HepG2 (cell line): ENCODE data around the gene TNS1. TPM values are rescaled to one million over a fixed set of nuclear protein-coding genes. Genes with fewer than 3 reads are reported as not detected.

ENCODE experiments used
- ATAC-seq: fragments of 200-7000 bp; cut with Tn5 transposase; 3 replicates; pipeline ENCODE4 v1.9.1; 2020; ENCODE audit warnings: mild to moderate bottlenecking, moderate library complexity
- BruUV-seq: library from RNA; stranded (reverse); fragments of 400-500 nt; replicated peaks from 2 replicates; lab custom pipeline; 2021; lab: Mats Ljungman, UMichigan
- CTCF ChIA-PET: fragments of 300-600 bp; formaldehyde crosslinking; extraction: SDS; loops from one replicate; lab custom pipeline; 2021; ENCODE audit warnings: low total read pairs, inconsistent platforms, low intra/inter-chr PET ratio; lab: Yijun Ruan, JAX
- POLR2A ChIA-PET: fragments of 350-600 bp; sonication (Branson Sonifier 250); formaldehyde crosslinking; loops from one replicate; lab custom pipeline; 2020; ENCODE audit warnings: antibody characterized with exemption, inconsistent platforms; lab: Yijun Ruan, JAX
- DNase-seq: peaks from one replicate; pipeline ENCODE4 v3.0.0-alpha.2; 2015; ENCODE audit warnings: low spot score
- FAIRE-seq: peaks from 3 replicates; lab custom pipeline; 2011; peaks lifted over from hg19 to GRCh38; lab: Jason Lieb, UNC
- H2AFZ ChIP-seq: one replicate; pipeline ENCODE4 v1.6.1; 2011; ENCODE audit warnings: low read length, inconsistent platforms
- H3K27ac ChIP-seq: fragments of 300-600 bp; 3 replicates; pipeline ENCODE4 v1.8.0; 2011; ENCODE audit warnings: mixed run types, mild to moderate bottlenecking, mixed read lengths, low read length, inconsistent platforms; ENCODE audit not compliant: insufficient read depth; ENCODE audit errors: extremely low read length
- H3K27me3 ChIP-seq, 2 experiments: fragments of 200-600 bp in 1 of 2; 2 replicates in 1 of 2; 3 replicates in 1 of 2; pipeline versions ENCODE4 v1.6.0 to v1.8.0; 2011; ENCODE audit warnings: low read length in 2 of 2, mild to moderate bottlenecking in 2 of 2, moderate library complexity in 2 of 2, inconsistent platforms in 1 of 2; ENCODE audit not compliant: insufficient read depth in 2 of 2, control insufficient read depth in 1 of 2
- H3K36me3 ChIP-seq, 2 experiments: fragments of 200-600 bp in 1 of 2; replicated peaks in 1 of 2; 2 replicates in 1 of 2; 3 replicates in 1 of 2; pipeline versions ENCODE4 v1.5.1 to v1.8.0; 2011; ENCODE audit warnings: low read length in 2 of 2, inconsistent platforms in 1 of 2; ENCODE audit not compliant: insufficient read depth in 2 of 2, control insufficient read depth in 1 of 2
- H3K4me1 ChIP-seq: 2 replicates; pipeline ENCODE4 v1.5.1; 2012; ENCODE audit warnings: low read length, inconsistent platforms; ENCODE audit not compliant: insufficient read depth
- H3K4me2 ChIP-seq: 2 replicates; pipeline ENCODE4 v1.6.0; 2011; ENCODE audit warnings: low read depth, low read length, inconsistent platforms
- H3K4me3 ChIP-seq, 3 experiments: fragments of 200-600 bp in 1 of 3; sonication (generic), shearing (Covaris generic) in 1 of 3; replicated peaks in 1 of 3; 2 replicates each; pipeline ENCODE4 v1.5.1; 2011 to 2016; ENCODE audit warnings: low read length in 3 of 3, inconsistent platforms in 2 of 3, low read depth in 2 of 3, mild to moderate bottlenecking in 2 of 3, control low read depth in 1 of 3, mixed read lengths in 1 of 3; ENCODE audit not compliant: insufficient read depth in 1 of 3
- H3K79me2 ChIP-seq: one replicate; pipeline ENCODE4 v1.6.1; 2011; ENCODE audit warnings: low read length, inconsistent platforms; ENCODE audit not compliant: insufficient read depth
- H3K9ac ChIP-seq: 2 replicates; pipeline ENCODE4 v1.6.0; 2011; ENCODE audit warnings: mild to moderate bottlenecking, low read depth, low read length, inconsistent platforms; ENCODE audit not compliant: insufficient read depth
- H3K9me3 ChIP-seq: 2 replicates; pipeline ENCODE4 v1.5.1; 2012; ENCODE audit warnings: mild to moderate bottlenecking, low read length
- H4K20me1 ChIP-seq: 2 replicates; pipeline ENCODE4 v1.6.0; 2011; ENCODE audit warnings: inconsistent platforms, mild to moderate bottlenecking, low read length, moderate library complexity; ENCODE audit not compliant: insufficient read depth
- ATF4 ChIP-seq, 2 experiments: fragments of 450-650 bp in 1 of 2; sonication (generic) in 1 of 2; formaldehyde crosslinking; IDR thresholded peaks; 2 replicates each; pipeline versions ENCODE4 v1.5.0 to v1.8.0; 2020 to 2022; ENCODE audit warnings: mild to moderate bottlenecking in 1 of 2, missing genetic modification reagents in 1 of 2
- CCDC6 ChIP-seq: sonication (generic); formaldehyde crosslinking; IDR thresholded peaks from 2 replicates; pipeline ENCODE4 v1.8.1; 2022; ENCODE audit warnings: mild to moderate bottlenecking, missing genetic modification reagents, moderate library complexity
- NFYB ChIP-seq: sonication (generic); formaldehyde crosslinking; IDR thresholded peaks from 2 replicates; pipeline ENCODE4 v1.4.0; 2020; ENCODE audit warnings: missing genetic modification reagents
- SALL1 ChIP-seq: sonication (generic); formaldehyde crosslinking; IDR thresholded peaks from 2 replicates; pipeline ENCODE4 v1.8.0; 2022; ENCODE audit warnings: mild to moderate bottlenecking, missing genetic modification reagents
- SIX1 ChIP-seq: sonication (generic); formaldehyde crosslinking; IDR thresholded peaks from 2 replicates; pipeline ENCODE4 v1.4.0; 2020; ENCODE audit warnings: missing genetic modification reagents, borderline replicate concordance
- UBTF ChIP-seq: sonication (generic); formaldehyde crosslinking; IDR thresholded peaks from 2 replicates; pipeline ENCODE4 v1.4.0; 2020; ENCODE audit warnings: mild to moderate bottlenecking, missing genetic modification reagents
- XBP1 ChIP-seq: sonication (generic); formaldehyde crosslinking; IDR thresholded peaks from 2 replicates; pipeline ENCODE4 v1.5.0; 2020; ENCODE audit warnings: missing genetic modification reagents
- ZNF124 ChIP-seq: sonication (generic); formaldehyde crosslinking; IDR thresholded peaks from 2 replicates; pipeline ENCODE4 v1.4.0; 2020; ENCODE audit warnings: missing genetic modification reagents
- ZNF256 ChIP-seq: sonication (generic); formaldehyde crosslinking; conservative IDR thresholded peaks from 2 replicates; pipeline ENCODE4 v1.4.0; 2020; ENCODE audit warnings: missing genetic modification reagents
- ZNF691 ChIP-seq: sonication (generic); formaldehyde crosslinking; IDR thresholded peaks from 2 replicates; pipeline ENCODE4 v1.4.0; 2020; ENCODE audit warnings: missing genetic modification reagents, low read depth, mild to moderate bottlenecking, borderline replicate concordance
- ZNF746 ChIP-seq: sonication (generic); formaldehyde crosslinking; IDR thresholded peaks from 2 replicates; pipeline ENCODE4 v1.8.0; 2022; ENCODE audit warnings: mild to moderate bottlenecking, missing genetic modification reagents
- WGBS: methylation state at CpG from one replicate; pipeline ENCODE4 v1.1.6; 2017; ENCODE audit warnings: low lambda C conversion rate; 5-methylcytosine and 5-hydroxymethylcytosine counted together
- in situ Hi-C: cut with HindIII; loops from 2 replicates; pipeline ENCODE4 v1.10.0; 2017; ENCODE audit warnings: low pct_unique_long_range_greater_than_20kb; ENCODE audit not compliant: extremely low pct_ligation_motif_present
- intact Hi-C: fragments of 100-400 bp; cut with micrococcal nuclease; formaldehyde crosslinking; loops from one replicate; pipeline ENCODE4 v1.10.0; 2022; ENCODE audit not compliant: unreplicated experiment
- polyA plus RNA-seq, 8 experiments: library from polyadenylated mRNA; depleted of rRNA in 3 of 8; stranded (reverse) in 7 of 8; unstranded in 1 of 8; fragments of >200 nt; fragmentation: Illumina TruSeq in 4 of 8; extraction: Trizol in 4 of 8; gene quantifications; 2 replicates each; pipeline versions ENCODE4 v1.2.1 to v1.2.3, GENCODE V29; 2011 to 2016; ENCODE audit warnings: low read depth in 4 of 8, missing spikeins in 1 of 8, mixed read lengths in 1 of 8; ENCODE audit not compliant: insufficient read depth in 1 of 8
- total RNA-seq, 5 experiments: library from RNA; depleted of rRNA; stranded (reverse); fragments of >200 nt; fragmentation: Illumina TruSeq; extraction: Trizol; gene quantifications; 2 replicates each; pipeline ENCODE4 v1.2.3, GENCODE V29; 2016; ENCODE audit warnings: low read depth in 1 of 5
- TF ChIP-seq, protein P1 (sequence below): sonication (generic); formaldehyde crosslinking; IDR thresholded peaks from 2 replicates; pipeline ENCODE4 v1.4.0; 2020; ENCODE audit warnings: missing genetic modification reagents
- TF ChIP-seq, protein P2 (sequence below): sonication (generic); formaldehyde crosslinking; IDR thresholded peaks from 2 replicates; pipeline ENCODE4 v1.8.1; 2023; ENCODE audit warnings: mild to moderate bottlenecking, inconsistent platforms, moderate library complexity, missing genetic modification reagents, borderline replicate concordance
- TF ChIP-seq, protein P3 (sequence below): sonication (generic); formaldehyde crosslinking; IDR thresholded peaks from 2 replicates; pipeline ENCODE4 v1.4.0; 2020; ENCODE audit warnings: mild to moderate bottlenecking, missing genetic modification reagents

TNS1 gene
- total and polyA plus RNA-seq, 2 of the 13 experiments (the other 11 are each of a cell fraction or from before 2014, with no cell fraction given) = 1.9 to 118 TPM

DNA sequence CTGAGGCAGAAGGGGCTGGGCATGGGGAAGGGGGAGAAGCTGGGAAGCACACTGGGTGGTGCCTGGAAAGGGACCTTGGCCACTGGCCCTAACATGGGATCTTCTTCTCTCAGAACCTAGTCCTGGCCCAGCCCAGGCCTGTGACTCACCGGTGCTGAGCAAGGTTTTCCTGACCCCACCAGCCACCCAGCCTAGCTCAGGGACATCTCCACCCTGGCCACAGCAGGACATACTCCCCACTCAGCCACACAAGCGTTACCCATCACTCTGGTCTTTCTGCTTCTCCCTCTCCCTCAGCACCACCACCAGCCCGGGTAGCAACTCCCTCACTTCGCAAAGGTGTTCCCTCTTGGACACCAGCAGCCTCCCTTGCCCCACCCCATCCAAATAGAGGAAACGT, 22.8 kb downstream of the TNS1 start:
- Histone ChIP-seq H3K4me1 (peaks cover 9% of the 10 kb centered on the region; the same call in 1 of the 2 replicates), H3K9me3 (no peaks in the 10 kb centered on the region), H2AFZ (no peak overlapping the region), H3K4me3 (no peak overlapping the region), H3K27ac (no peak overlapping the region), H3K9ac (no peak overlapping the region), H3K4me2 (no peak overlapping the region), H3K36me3 (no peaks in the 10 kb centered on the region), H3K79me2 (no peaks in the 10 kb centered on the region), H3K27me3 (peaks cover 7 to 54% of the 10 kb centered on the region in 2 experiments; a peak in 4 of 5 replicates), H4K20me1 (no peaks in the 10 kb centered on the region)
- TF ChIP-seq ZNF124 (no peak), CCDC6 (CRISPR knock-in tag) (no peak), UBTF (no peak), SALL1 (CRISPR knock-in tag) (no peak), SIX1 (CRISPR knock-in tag) (no peak), ZNF256 (no peak), XBP1 (CRISPR knock-in tag) (no peak), ATF4 (CRISPR knock-in tag; IDR thresholded peaks at IDR 0.05) (no peak), NFYB (no peak), ZNF691 (CRISPR knock-in tag) (no peak), ZNF746 (CRISPR knock-in tag) (no peak)
- TF ChIP-seq, protein P1, sequence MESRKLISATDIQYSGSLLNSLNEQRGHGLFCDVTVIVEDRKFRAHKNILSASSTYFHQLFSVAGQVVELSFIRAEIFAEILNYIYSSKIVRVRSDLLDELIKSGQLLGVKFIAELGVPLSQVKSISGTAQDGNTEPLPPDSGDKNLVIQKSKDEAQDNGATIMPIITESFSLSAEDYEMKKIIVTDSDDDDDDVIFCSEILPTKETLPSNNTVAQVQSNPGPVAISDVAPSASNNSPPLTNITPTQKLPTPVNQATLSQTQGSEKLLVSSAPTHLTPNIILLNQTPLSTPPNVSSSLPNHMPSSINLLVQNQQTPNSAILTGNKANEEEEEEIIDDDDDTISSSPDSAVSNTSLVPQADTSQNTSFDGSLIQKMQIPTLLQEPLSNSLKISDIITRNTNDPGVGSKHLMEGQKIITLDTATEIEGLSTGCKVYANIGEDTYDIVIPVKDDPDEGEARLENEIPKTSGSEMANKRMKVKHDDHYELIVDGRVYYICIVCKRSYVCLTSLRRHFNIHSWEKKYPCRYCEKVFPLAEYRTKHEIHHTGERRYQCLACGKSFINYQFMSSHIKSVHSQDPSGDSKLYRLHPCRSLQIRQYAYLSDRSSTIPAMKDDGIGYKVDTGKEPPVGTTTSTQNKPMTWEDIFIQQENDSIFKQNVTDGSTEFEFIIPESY (CRISPR knock-in tag) = no peak
- TF ChIP-seq, protein P2, sequence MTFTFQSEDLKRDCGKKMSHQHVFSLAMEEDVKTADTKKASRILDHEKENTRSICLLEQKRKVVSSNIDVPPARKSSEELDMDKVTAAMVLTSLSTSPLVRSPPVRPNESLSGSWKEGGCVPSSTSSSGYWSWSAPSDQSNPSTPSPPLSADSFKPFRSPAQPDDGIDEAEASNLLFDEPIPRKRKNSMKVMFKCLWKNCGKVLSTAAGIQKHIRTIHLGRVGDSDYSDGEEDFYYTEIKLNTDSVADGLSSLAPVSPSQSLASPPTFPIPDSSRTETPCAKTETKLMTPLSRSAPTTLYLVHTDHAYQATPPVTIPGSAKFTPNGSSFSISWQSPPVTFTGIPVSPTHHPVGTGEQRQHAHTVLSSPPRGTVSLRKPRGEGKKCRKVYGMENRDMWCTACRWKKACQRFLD (CRISPR knock-in tag) = no peak
- TF ChIP-seq, protein P3, sequence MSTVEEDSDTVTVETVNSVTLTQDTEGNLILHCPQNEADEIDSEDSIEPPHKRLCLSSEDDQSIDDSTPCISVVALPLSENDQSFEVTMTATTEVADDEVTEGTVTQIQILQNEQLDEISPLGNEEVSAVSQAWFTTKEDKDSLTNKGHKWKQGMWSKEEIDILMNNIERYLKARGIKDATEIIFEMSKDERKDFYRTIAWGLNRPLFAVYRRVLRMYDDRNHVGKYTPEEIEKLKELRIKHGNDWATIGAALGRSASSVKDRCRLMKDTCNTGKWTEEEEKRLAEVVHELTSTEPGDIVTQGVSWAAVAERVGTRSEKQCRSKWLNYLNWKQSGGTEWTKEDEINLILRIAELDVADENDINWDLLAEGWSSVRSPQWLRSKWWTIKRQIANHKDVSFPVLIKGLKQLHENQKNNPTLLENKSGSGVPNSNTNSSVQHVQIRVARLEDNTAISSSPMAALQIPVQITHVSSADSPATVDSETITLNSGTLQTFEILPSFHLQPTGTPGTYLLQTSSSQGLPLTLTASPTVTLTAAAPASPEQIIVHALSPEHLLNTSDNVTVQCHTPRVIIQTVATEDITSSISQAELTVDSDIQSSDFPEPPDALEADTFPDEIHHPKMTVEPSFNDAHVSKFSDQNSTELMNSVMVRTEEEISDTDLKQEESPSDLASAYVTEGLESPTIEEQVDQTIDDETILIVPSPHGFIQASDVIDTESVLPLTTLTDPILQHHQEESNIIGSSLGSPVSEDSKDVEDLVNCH (CRISPR knock-in tag) = no peak
- ATAC-seq (peak; percentile 17), DNase-seq (no peak), FAIRE-seq (no peak)
- ChIA-PET POLR2A (no interaction called here), CTCF (no interaction called here)
- intact Hi-C loops (no loop called here), in situ Hi-C loops (no loop called here)
- no TSS peak for BruUV-seq
- WGBS = 15% methylated on average over 4 of the region's 5 CpGs
